HG02970 (cell line): ENCODE results near the gene FNBP1L.

Source experiments
- ATAC-seq: cut with Tn5 transposase; IDR thresholded peaks from one replicate; pipeline ENCODE4 v1.9.1; 2021; ENCODE audit warnings: mild to moderate bottlenecking, moderate library complexity, moderate number of reproducible peaks; ENCODE audit not compliant: unreplicated experiment, low FRiP score

FNBP1L gene

GRCh38 chr1:93565496-93566206, 117.7 kb downstream of the FNBP1L start:
- ATAC-seq, result no peak

DNA sequence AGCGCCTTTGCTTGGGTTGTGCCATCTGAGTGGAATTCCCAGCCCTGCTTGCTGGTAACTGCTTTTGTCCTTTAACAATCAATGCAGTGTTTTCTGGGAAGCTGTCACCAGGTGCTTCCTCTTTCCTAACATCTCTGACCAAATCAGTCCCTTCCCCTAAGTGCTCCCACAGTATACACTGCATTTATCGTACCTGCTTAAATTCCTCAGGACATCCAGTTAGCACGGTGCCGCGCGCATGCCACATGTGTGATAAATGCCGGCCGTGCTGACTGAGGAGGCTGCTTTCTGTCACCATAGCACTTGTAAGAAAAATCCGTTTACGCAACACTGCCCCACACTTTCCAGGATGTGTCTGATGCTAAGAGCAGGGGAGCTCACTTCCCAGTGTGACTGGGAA, 118.3 kb downstream of the FNBP1L start:
- ATAC-seq, result no peak

- ATAC-seq, result no peak
Measured at GRCh38 chr1:93567255-93567918, 119.5 kb downstream of the FNBP1L start.

DNA sequence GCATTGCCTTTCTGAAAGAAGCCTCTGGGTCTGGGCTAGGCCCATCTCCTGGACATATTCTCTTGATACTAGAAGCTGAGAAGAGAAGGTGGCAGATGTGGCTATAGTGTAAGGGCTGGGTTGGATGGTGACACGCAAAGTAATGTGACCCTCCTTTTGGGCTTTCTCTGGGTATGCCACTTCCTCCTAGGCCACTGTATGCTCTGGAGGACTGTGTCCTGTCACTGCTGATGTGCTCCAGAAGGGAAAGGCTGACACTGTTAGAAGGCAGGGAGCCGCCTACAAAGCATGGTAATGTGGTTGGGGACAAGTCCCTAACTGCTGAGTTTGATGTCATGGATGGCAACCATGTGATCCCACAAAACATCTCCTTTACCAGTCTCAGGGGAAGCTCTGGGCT, 121.6 kb downstream of the FNBP1L start:
- no peak for ATAC-seq

GRCh38 chr1:93571623-93572310, 123.8 kb downstream of the FNBP1L start:
- no peak for ATAC-seq

DNA sequence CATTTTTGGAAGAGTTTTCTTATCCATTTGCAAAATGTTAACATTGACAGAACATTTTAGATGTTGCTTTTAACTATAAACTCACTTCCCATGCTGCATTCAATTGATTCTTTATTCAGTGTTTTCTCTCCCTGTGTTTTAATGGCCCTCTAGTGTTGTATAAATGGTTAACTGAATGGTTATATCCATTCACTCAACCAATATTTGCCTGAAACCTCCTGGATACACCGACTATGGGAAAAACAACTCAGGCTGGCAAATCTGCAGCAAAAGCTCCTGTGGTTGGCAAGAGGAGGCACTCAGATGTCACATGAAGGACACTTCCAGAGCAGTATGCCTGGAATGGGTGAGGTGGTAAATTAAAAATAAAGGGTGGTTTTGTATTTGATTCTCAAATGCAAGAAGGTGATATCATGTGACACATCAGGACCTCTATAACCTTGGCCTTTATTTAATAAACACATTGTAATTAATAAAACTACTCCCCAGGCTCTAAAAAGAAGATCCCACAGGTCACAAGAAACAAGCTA, 126.1 kb downstream of the FNBP1L start:
- ATAC-seq, result no peak

- ATAC-seq, result no peak
Measured at GRCh38 chr1:93574511-93574910, 126.6 kb downstream of the FNBP1L start.

- ATAC-seq, result no peak
Measured at GRCh38 chr1:93574991-93575390, 127.1 kb downstream of the FNBP1L start.

DNA sequence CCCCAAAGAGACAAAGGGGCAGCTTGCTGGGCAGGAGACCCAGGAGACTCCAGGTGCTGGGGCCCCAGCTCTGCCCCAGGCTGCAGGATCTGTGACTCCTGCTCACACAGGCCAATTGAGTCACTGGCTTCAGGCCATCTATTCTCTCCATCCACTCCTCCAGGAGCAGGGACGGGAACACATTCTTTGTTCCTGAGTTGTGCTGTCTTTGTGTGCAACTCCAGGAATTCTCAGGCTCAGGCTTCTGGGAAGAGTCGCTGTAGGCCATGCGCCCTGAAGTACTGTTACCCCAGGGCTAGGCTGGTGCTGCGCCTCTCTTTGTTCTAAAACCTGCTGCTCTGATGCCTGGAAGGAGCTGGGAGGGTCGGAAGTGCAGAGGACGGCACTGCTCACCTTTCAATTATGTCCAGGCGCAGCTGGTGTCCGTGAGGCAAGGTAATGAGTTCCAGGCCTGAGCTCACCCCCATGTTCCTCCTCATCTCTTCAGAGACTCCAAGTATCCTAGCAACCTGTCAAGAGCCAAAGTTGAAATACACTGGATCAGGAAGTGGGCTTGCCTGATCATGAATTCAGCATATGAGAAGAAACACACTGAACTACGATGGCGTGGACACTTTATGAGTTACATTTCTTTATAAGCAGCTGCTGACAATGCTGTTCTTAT, 127.8 kb downstream of the FNBP1L start:
- ATAC-seq, result no peak

- no peak for ATAC-seq
Measured at GRCh38 chr1:93576346-93576745, 128.4 kb downstream of the FNBP1L start.

DNA sequence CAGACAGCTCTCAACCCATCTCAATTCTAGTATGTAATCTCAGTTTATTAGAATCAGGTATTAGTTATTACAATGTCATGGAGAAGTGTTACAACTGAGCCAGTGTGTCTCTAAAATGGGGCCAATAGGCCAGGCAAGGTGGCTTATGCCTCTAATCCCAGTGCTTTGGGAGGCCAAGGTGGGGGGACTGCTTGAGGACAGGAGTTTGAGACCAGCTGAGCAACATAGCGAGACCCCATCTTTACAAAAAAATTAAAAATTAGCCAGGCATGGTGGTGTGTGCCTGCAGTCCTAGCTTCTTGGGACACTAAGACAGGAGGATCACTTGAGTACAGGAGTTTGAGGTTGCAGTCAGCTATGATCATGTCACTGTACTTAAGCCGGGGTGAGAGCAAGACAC, 128.8 kb downstream of the FNBP1L start:
- no peak for ATAC-seq

DNA sequence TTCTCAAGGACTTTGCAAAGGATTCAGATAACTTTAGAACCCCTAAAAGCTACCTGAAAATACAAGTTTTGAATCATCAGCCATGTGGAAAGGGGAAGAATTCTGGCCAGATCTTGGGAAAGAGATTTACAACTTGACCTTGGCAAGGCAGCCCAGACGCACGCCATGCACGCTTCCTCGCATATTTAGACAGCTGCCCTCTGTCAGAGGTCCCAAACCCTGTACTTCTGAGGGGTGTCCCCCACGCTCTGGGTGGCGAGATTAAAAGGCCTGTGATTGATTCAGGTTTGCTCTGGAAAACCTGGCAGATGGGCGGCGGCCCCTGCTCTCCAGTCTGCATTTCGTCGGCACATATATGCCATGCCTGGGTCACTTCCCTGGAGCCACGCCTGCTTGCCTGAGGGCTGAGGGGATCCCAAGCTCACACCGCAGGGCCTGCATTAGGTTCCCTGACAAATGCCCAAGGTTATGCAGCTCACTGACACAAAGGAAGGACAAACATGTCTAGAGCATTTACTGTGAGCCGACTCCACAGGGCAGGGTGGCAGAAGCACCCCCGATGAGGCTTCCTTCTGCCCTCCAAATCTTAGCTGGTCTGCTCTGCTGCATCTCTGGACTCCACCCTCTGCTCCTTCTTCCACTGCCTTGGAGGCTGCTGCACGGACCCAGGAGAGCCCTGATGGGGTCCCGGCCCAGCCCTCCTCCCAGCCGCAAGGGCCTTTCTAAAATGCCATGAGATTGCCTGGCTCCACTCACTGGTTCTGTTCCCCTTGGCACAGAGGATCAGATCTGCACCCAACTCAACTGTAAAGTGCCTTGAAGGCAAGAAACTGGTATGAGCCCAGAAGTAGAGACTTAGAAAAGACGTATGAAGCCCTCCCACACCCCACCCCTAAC, 129.9 kb downstream of the FNBP1L start:
- no peak for ATAC-seq

GRCh38 chr1:93578433-93578830, 130.5 kb downstream of the FNBP1L start:
- no peak for ATAC-seq

GRCh38 chr1:93578911-93579825, 131.2 kb downstream of the FNBP1L start:
- ATAC-seq, result no peak

DNA sequence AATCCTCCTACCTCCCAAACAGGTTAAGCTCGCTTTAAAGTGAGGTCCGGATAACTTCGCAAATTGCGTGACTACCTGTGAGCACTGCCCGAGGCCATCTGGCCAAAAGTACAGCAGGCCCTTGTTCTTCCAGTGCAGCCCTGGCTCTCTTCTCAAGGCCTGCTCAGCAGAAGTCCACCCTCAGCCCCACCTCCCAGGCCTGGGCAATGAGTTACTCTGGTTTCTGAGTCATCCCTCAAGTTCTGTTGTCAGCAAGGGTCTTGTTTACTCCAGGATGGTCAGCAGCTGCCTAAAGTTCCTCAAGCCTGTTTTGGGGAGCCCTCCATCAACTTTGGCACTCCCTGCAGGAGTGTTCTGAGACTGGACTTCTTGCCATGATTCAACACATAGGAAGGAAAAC, 132.0 kb downstream of the FNBP1L start:
- no peak for ATAC-seq

- no peak for ATAC-seq
Measured at GRCh38 chr1:93581917-93582850, 134.3 kb downstream of the FNBP1L start.

- no peak for ATAC-seq
Measured at GRCh38 chr1:93584261-93585003, 136.5 kb downstream of the FNBP1L start.
